ENCODE data around the gene FSTL5.
"Not testable (repeated sequence)": the region's sequence is repeated elsewhere in the genome, so short reads cannot be mapped to it uniquely, and the experiment has no call there.

The FSTL5 gene

DNA sequence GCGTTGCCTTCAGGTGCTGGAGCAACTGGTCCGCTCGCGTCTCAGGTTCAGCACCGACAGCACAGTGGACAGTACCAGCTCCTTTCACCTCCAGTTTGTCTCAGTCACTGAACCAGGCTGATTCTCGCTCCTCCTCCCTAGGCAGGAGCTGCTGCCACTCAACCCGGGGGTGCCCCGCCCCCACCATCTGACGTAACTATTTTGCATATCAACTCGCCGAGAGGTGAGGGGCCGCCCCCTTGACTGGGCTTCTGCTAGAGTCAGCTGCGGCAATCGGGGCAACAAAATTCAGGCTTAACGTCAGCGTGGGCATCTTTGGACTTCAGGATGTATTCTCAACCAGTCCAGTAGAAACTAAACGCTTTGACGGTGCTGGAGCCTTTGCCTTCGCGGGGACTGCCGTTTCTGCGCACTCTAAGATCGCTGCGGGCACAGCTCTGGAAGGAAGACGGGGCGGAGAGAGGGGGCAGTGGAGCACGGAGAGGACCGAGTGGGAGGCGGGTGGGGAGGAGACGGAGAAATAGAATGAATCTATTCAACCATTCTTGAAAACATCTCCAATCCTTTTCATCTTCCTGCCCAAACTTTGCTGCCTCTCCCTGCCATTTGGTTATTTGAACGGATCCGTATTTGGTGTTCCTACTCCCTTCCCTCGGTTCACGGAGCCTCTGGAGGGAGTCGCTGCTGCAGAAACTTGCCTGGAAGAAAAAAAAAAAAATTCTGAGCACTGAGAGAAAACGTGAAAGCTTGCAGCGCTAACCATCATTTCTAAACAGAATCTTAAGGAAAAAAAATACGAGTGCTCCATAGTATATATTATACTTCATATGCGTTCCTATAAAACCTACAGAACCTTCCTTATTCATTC is at the start of gene FSTL5:
TSS of gene FSTL5 (minus strand) at position 109 of the 868 bp plus-strand sequence. CDS start 52,604 bp downstream, outside the sequence.
- no peak for DNase-seq (ENCODE audit: low read depth)

DNA sequence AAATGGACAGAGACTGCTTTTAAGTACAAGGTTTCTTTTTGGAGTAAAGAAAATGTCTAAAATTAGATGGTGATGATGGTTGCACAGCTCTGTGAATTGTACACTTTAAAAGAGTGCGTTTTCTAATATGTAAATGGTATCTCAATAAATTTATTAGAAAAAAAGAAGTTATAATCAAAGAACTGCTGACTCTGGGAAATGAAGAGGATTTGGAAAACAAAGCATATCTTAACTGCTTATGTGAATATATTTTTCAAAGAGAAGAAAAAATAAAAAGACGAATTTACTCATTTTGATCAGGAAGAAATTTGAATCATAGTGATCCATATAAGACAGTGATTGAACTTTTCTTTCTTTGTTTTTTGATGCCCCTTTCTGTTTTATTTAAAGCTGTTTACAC is 45.9 kb upstream of the FSTL5 start:
- DNase-seq (ENCODE audit: low read depth), result no peak

DNA sequence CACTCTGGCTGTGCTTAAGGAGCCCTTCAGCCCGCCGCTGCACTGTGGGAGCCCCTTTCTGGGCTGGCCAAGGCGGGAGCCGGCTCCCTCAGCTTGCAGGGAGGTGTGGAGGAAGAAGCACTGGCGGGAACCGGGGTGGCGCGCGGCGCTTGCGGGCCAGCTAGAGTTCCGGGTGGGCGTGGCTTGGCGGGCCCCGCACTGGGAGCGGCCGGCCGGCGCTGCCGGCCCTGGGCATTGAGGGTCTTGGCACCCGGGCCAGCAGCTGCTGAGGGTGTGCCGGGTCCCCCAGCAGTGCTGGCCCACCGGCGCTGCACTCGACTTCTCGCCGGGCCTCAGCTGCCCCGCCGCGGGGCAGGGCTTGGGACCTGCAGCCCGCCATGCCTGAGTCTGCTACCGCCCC is 39.7 kb upstream of the FSTL5 start:
- DNase-seq (ENCODE audit: low read depth), result not testable (repeated sequence)

DNA sequence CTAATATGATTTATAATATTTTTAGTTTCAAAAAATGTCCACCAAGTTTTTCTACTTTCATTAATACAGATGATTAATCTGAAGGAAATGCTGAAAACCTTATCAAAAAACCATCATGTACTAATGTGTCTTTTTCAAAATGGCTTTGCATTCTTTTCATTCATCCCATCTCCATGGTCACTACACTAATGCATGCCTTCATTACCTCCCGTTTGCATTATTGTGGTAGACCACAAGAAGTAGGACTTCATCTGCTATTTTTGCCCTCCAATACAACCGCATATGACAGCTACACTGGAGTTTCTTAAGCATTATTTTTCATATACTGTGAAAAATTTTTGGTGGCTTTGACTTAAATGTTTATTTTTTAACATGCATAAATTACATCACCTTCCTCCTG is 37.9 kb upstream of the FSTL5 start:
- no peak for DNase-seq (ENCODE audit: low read depth)

DNA sequence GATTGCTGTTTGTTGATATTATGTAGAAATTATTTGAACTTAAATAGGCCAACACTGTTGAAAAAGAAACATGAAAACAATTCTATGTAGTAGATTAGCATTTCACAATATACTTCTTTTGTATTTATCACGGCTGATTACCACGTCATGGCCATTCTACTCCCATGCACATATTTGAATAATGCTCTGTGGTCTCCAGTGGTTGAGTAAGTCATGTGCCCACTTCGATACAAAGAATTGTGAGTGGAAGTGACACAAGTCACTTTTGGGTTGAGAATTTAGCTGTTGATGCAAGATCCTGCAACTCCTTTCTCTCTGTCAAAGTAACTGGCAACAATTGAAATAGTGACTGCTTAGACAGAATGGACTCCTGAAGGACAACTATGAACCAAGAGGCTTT is 6.7 kb upstream of the FSTL5 start:
- DNase-seq (ENCODE audit: low read depth), result no peak

DNA sequence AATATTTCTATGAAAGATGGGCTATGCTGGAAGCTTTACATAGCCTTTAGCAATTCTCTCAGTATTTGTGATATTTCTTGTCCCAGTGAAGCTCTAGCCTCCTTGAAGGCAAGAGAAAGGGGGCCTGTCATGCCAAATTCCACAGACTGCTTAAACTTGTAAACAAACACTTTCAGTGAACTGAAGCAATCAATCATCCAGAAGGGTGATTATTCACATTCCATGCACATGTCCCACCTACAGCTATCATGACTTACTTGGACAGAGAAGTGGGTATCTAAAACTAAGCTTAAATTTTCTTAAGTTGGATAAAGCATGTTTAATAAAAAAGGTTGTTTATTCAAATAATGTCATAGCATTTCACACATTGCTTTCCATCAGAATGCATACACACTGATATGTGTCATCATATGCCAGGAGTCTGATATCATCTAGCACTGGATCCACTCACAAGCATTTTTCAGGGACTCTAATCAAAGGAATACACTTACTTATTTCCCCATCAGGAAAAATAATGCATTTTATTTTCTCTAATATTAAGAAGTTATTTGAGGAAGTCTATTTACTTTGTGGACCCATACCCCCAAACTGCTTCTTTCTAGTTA is 1.2 kb upstream of the FSTL5 start:
- DNase-seq (ENCODE audit: low read depth), result no peak

DNA sequence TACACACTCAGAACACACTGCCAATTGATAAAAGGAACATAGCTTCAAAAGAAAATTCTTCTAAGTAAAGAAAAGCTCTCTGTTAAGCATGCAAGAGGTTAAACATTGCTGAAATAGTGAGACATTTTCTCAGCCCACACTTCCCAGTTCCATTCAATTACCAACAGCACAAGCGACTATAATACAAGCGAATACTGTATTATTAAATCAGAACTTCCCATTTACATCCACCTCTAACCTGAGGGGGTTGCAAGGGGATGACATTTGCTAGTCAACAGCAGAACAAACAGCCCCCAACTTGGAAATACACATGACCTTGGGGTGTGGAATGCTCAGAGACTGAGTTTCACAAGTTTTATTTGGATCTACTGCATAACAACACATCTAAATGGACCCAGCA is 1.1 kb downstream of the FSTL5 start:
- no peak for DNase-seq (ENCODE audit: low read depth)

DNA sequence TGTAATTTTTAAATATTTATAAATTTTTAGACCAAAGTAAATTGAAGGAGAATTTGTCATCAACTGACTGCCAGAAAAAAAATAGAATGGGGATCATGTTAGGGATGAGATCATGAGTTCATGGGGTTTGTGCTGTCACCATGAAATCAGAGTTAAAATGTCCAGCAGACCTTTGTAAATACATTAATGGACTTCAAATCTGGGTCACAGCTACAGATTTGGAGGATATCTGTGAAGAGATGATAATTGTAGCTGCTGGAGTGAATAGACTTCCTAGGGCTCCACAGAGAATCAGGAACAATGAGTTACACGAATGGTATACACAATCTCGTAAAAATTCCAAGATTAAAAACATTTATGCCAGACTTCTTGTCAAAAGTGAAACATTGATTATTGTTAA is 6.6 kb downstream of the FSTL5 start:
- DNase-seq (ENCODE audit: low read depth), result no peak

DNA sequence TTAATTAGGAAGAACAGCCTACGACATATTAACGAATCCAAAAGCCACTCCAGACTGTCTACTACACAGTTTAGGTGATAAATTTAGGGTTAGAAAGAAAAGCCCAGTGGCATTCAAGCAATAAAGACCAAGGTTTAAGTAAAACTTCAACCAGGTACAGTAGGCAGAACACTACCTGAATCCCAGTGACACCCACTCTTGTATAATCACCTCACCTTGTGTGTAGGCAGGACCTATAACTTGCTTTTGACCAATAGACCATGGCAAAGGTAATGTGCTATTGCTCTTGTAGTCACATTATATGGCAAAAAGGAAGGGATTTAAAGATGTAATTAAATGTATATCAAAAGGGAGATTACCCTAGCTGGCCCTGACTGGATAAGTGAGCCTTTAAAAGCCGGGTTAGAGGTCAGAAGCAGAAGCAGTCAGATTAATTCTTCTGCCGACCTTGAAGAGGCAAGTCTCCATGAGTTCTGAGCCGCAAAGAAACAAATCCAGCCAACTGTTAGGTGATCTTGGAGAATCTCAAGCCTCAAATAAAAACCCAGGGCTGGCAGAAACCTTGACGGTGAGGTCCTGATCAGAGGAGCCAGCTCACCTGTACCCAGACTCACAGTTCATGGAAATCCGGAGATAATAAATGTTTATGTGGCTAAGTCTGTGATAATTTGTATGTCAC is 8.8 kb downstream of the FSTL5 start:
- DNase-seq (ENCODE audit: low read depth), result no peak

DNA sequence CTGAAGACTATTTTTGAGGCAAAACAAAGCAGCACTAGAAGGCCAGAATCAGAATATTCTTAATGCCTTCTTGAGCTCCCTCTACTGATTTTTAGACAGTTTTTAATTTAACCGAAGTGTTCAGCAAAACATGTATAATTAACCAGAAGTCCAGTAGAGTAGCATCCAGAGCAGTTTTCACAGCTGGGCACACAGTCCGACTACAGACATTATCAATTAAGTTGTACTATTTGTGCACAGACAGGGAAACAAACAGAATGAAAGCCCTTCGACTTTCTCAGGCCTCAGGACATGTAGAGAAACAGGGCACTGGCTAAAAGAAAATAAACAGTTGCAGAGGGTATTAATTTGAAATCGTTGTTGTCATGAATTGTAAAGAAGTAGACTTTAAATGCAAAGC is 11.9 kb downstream of the FSTL5 start:
- DNase-seq (ENCODE audit: low read depth), result no peak

DNA sequence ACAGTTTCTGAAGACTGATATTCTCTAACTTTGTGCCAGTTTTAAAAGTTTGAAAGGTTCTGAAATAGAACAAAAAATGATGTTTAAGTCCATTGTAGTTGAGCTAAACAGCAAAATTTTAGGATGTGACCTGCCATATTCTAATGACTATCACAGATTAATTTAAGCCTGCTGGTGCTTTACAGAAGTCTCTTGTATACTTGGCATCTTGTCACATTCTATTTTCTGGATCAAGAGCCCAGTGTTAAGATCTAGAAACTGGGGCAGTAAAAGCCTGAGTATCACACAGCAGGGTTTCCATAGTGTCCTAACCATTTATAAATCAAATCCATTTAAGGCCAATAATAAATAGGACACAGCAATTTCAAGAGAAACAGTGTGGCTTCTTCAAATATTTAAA is 12.4 kb downstream of the FSTL5 start:
- DNase-seq (ENCODE audit: low read depth), result no peak

DNA sequence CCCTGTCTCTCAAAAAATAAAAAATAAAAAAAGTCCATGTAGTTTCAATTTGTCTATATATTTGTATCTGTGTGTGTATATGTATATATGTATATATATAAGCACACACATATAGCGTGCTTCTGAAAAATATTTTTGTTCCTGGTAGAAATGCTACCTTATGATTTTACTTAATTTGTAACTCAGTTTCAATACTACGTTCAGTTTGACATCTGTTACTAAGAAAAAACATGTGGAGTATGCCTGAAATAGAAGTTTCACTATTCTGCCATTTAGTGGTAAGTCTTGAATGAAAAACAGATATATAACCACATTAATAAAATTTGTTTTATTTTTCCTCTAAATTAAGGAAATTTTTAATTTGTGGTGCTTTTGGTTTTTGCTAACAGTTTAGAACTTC is 14.2 kb downstream of the FSTL5 start:
- no peak for DNase-seq (ENCODE audit: low read depth)

DNA sequence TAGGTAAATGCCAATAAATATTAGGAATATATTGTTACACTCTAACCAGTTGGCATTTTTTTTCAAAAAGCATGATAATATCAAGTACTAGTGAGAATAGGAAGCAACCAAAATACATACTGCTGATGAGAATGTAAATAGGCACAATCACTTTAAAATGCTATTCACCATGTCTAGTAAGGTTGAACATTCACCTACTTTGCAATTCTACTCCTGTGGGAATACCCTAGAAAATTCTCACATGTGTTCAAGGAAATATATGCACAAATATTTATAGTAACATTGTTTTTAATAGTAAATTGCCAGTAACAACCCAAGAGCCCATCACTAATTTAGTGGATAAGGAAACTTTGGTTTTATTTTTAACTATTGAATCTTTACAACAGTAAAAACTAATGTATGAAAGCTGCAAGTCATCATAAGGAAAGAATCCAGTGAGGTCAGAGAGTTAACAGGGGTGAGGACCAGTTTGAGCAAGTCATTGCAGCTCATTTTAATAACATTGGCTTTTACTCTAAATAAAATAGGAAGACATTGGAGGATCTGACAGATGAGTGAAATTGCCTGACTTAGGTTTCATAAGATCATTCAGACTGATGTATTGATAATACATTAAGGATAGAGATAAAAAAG is 23.6 kb downstream of the FSTL5 start:
- DNase-seq (ENCODE audit: low read depth), result no peak

DNA sequence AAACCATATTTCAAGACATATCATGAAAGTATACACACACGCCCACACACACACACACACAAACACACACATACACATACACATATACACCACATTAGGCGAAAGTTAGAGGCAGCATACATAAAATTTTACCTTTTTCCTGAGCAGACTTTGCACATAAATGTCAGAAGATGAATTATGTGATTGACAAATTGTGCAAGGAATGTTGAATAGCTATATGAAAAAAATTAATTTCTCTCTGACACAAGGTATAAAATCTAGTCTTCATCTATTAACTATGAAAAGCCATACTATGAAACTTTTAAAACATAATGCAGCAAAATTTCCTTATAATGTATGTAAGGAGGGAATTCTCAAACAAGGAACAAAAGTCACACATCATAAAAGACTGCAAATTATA is 24.4 kb downstream of the FSTL5 start:
- DNase-seq (ENCODE audit: low read depth), result no peak

DNA sequence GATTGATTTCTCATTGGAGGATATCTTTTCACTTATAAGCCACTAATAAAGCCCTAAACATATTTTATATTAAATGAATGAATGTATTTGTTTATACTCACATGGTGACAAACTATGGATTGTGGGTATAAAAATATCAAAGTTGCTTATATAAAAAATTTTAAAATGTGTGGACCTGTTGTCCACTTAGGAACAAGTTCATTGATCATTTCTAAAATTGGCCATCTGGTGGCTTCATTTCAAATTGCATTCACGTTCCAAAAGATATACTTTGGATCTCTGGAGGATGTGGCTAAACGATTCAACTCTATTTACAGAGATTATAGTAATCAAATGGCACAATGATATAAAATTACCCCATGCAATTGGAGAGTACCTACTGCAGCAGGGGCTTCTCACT is 32.5 kb downstream of the FSTL5 start:
- DNase-seq (ENCODE audit: low read depth), result no peak

DNA sequence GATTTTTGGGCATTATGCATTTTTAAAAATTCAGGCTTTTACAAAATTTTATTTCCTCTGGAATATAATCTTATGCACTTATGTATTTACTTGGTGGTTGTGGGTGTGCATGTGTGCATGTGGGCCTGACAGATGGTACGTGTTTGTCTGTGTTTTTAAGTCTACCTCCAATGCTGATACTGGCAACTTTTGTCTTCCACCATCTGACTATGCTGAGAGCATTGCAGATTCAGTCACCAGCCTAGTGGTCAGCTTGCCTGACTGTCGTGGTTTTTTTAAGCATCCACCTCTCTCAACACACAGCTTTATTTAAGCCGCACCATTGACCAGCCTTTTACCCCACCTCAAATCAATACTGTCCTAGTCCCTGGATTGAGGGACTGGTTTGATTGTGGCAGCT is 37.1 kb downstream of the FSTL5 start:
- no peak for DNase-seq (ENCODE audit: low read depth)

DNA sequence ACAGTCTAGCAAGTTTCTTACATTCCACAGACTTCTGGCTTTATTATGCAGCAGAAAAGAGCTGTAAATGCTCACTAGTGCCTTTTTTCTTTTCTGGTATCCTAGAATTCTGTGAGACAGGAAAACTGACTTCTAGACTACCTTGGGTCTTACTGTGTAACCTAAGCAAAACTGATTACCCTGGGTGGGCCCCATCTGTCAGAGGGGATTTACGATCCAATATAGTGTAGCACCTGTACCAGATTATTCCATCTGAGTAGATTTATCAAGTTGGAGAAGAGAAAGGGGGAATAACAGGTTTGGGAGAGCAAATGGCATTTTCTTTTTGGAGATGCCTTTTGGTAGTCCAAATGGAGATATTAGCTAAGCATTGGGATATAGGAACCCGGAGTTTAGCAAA is 46.7 kb downstream of the FSTL5 start:
- no peak for DNase-seq (ENCODE audit: low read depth)

DNA sequence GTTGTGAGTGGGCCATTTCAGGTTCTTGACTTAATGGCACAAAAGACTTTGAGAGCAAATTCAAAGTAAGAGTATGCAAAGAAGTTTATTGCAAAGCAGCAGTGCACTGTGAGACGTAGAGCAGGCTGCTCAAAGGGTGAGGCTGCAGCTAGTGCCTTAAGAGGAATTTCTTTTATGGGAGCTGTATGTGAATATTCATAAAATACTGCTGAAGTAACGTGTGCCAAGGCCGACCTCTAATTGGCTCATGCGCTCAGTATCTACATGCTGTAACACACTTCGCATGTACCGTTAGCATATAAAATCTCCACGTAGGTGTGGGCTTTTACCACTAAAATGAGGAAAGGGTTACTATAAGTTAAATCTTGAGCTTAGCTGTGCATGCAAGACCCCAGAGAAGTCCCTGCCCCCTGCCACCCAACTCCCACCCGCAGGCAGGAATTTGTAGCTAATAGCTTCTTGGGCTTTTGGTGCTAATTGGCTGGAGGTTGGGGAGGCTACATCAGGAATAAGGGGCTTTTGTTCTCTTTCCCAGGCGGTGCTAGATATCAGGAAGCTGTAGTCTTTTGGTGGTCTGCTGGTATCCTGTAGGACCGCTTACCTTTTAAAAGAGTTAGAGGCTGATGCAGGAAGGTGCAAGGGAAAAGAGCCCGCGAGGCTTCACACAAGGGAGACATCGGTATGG is 47.6 kb downstream of the FSTL5 start:
- no peak for DNase-seq (ENCODE audit: low read depth)

DNA sequence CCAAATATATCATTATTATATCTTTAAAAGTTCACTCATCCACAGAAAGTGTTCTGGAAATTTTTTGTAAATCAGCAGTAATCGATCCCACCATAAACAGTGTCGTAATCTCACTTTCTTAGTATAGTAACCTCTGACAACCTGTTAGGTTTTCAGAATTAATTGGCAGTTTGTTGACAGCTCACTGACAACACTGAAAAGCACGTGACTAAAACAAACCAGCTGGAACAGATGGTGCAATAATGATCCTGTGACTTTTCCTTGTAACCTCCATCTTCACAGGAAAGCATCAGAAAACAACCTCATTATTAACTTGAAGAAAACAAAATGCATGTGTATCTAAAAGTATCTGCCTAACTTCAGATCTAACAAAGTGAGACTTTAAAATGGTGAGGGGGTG is 48.5 kb downstream of the FSTL5 start:
- DNase-seq (ENCODE audit: low read depth), result no peak

DNA sequence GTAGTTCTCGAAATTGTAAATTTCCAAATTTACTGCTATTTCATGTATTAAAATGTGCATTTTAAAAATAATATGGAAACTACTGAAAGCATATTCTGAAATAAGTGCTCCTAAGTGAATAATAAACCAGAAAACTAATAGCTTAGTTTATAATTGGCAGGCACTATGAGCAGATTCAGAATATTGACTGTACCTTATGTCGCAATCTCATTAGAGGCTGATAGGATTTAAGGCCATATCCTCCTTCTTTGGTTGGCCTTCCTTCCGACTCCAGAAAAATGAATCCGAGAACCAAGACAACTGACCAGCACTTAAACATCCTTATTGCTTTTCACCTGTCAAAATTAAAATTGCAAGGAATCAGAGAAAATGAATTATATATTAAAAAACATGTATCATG is 52.7 kb downstream of the FSTL5 start:
- DNase-seq (ENCODE audit: low read depth), result no peak

DNA sequence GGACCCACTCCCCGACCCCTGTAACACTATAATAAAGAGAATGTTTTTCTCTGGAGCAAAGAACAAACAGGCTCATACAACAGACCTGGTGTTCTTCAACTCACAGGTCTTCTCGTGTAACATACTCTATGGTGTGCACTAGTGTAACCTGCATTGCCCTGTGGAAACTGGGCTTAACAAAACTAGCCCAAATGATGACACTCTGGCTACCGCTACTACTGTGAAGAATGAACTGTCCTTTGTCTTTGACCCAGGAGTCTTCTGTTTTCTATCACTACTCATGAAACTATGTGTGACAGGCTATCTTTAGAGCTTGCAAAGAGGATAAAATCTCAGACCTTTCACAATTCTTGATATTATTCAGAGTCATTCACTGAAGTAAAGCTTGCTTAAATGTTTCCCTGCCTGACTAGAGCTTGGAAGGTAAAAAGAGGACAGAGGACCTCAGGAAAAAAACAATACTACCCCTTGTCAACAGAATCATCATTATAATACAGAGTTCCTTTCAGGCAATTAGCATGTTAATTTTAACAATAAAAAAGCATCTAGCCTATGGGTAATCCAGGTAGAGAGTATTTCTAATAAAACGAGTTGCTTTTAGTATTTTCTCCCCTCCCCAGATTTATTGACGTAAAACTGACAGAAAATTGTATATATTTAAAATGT is 59.2 kb downstream of the FSTL5 start:
- no peak for DNase-seq (ENCODE audit: low read depth)

DNA sequence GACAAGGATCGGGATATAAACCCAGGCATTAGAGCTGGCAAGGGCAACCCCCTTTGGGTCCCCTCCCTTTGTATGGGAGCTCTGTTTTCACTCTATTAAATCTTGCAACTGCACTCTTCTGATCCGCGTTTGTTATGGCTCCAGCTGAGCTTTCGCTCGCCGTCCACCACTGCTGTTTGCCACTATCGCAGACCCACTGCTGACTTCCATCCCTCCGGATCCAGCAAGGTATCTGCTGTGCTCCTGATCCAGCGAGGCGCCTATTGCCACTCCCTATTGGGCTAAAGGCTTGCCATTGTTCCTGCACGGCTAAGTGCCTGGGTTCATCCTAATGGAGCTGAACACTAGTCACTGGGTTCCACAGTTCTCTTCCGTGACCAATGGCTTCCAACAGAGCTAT is 59.9 kb downstream of the FSTL5 start:
- DNase-seq (ENCODE audit: low read depth), result not testable (repeated sequence)

All from CMK (cell line).